ENCODE measurements around the gene GCAT.

- TF ChIP-seq, protein P1, sequence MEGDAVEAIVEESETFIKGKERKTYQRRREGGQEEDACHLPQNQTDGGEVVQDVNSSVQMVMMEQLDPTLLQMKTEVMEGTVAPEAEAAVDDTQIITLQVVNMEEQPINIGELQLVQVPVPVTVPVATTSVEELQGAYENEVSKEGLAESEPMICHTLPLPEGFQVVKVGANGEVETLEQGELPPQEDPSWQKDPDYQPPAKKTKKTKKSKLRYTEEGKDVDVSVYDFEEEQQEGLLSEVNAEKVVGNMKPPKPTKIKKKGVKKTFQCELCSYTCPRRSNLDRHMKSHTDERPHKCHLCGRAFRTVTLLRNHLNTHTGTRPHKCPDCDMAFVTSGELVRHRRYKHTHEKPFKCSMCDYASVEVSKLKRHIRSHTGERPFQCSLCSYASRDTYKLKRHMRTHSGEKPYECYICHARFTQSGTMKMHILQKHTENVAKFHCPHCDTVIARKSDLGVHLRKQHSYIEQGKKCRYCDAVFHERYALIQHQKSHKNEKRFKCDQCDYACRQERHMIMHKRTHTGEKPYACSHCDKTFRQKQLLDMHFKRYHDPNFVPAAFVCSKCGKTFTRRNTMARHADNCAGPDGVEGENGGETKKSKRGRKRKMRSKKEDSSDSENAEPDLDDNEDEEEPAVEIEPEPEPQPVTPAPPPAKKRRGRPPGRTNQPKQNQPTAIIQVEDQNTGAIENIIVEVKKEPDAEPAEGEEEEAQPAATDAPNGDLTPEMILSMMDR (IDR thresholded peaks at IDR 0.05 in 2 of 3, conservative IDR thresholded peaks at IDR 0.05 in 1 of 3; ENCODE audit: insufficient read depth in 2 of 3, low read depth in 1 of 3, low read length in 3 of 3): no peak
- TF ChIP-seq, protein P2, sequence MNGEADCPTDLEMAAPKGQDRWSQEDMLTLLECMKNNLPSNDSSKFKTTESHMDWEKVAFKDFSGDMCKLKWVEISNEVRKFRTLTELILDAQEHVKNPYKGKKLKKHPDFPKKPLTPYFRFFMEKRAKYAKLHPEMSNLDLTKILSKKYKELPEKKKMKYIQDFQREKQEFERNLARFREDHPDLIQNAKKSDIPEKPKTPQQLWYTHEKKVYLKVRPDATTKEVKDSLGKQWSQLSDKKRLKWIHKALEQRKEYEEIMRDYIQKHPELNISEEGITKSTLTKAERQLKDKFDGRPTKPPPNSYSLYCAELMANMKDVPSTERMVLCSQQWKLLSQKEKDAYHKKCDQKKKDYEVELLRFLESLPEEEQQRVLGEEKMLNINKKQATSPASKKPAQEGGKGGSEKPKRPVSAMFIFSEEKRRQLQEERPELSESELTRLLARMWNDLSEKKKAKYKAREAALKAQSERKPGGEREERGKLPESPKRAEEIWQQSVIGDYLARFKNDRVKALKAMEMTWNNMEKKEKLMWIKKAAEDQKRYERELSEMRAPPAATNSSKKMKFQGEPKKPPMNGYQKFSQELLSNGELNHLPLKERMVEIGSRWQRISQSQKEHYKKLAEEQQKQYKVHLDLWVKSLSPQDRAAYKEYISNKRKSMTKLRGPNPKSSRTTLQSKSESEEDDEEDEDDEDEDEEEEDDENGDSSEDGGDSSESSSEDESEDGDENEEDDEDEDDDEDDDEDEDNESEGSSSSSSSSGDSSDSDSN (IDR thresholded peaks at IDR 0.05; ENCODE audit: borderline replicate concordance in 1 of 2, low read depth in 2 of 2, low read length in 2 of 2): no peak
- TF ChIP-seq MYC (IDR thresholded peaks at IDR 0.05; ENCODE audit: low read depth, low read length) (no peak), MYC (CRISPR knock-in tag; IDR thresholded peaks at IDR 0.05; ENCODE audit: borderline replicate concordance, low read depth) (no peak), SNRNP70 (optimal IDR thresholded peaks at IDR 0.05; ENCODE audit: low read depth, low read length) (no peak), CHAMP1 (IDR thresholded peaks at IDR 0.05) (no peak), MTA3 (IDR thresholded peaks at IDR 0.05; ENCODE audit: borderline replicate concordance) (no peak), ZNF830 (CRISPR knock-in tag; IDR thresholded peaks at IDR 0.05) (no peak), ZNF140 (CRISPR knock-in tag; IDR thresholded peaks at IDR 0.05) (no peak), GABPA (tag; conservative IDR thresholded peaks at IDR 0.05; ENCODE audit: low read depth) (no peak), ZNF436 (CRISPR knock-in tag; IDR thresholded peaks at IDR 0.05) (no peak), LCOR (CRISPR knock-in tag; IDR thresholded peaks at IDR 0.05) (no peak), ZNF133 (CRISPR knock-in tag; IDR thresholded peaks at IDR 0.05) (no peak)
- TF ChIP-seq, protein P3, sequence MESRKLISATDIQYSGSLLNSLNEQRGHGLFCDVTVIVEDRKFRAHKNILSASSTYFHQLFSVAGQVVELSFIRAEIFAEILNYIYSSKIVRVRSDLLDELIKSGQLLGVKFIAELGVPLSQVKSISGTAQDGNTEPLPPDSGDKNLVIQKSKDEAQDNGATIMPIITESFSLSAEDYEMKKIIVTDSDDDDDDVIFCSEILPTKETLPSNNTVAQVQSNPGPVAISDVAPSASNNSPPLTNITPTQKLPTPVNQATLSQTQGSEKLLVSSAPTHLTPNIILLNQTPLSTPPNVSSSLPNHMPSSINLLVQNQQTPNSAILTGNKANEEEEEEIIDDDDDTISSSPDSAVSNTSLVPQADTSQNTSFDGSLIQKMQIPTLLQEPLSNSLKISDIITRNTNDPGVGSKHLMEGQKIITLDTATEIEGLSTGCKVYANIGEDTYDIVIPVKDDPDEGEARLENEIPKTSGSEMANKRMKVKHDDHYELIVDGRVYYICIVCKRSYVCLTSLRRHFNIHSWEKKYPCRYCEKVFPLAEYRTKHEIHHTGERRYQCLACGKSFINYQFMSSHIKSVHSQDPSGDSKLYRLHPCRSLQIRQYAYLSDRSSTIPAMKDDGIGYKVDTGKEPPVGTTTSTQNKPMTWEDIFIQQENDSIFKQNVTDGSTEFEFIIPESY (CRISPR knock-in tag; IDR thresholded peaks at IDR 0.05): no peak
- TF ChIP-seq, protein P4, sequence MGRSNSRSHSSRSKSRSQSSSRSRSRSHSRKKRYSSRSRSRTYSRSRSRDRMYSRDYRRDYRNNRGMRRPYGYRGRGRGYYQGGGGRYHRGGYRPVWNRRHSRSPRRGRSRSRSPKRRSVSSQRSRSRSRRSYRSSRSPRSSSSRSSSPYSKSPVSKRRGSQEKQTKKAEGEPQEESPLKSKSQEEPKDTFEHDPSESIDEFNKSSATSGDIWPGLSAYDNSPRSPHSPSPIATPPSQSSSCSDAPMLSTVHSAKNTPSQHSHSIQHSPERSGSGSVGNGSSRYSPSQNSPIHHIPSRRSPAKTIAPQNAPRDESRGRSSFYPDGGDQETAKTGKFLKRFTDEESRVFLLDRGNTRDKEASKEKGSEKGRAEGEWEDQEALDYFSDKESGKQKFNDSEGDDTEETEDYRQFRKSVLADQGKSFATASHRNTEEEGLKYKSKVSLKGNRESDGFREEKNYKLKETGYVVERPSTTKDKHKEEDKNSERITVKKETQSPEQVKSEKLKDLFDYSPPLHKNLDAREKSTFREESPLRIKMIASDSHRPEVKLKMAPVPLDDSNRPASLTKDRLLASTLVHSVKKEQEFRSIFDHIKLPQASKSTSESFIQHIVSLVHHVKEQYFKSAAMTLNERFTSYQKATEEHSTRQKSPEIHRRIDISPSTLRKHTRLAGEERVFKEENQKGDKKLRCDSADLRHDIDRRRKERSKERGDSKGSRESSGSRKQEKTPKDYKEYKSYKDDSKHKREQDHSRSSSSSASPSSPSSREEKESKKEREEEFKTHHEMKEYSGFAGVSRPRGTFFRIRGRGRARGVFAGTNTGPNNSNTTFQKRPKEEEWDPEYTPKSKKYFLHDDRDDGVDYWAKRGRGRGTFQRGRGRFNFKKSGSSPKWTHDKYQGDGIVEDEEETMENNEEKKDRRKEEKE (IDR thresholded peaks at IDR 0.05; ENCODE audit: borderline replicate concordance in 1 of 2, control insufficient read depth in 1 of 2, low read depth in 2 of 2, low read length in 1 of 2): no peak
These were observed 2.1 kb downstream of the GCAT start for GRCh38 chr22:37809672-37810333.
